Ramos (cell line): ENCODE measurements around the gene EYS.
"Not testable (repeated sequence)": the region's sequence is repeated elsewhere in the genome, so short reads cannot be mapped to it uniquely, and the experiment has no call there.

Experiments used
- in situ Hi-C: fragments of 300-500 bp; cut with MboI; formaldehyde crosslinking; loops from one replicate; pipeline ENCODE4 v1.14.3; 2022; ENCODE audit warnings: low sequenced_read_pairs; ENCODE audit not compliant: unreplicated experiment

The EYS gene

GRCh38 chr6:65483652-65484051 lies 223.4 kb downstream of the EYS start:
- in situ Hi-C loops = not testable (repeated sequence)

GRCh38 chr6:65469650-65470049 lies 237.4 kb downstream of the EYS start:
- in situ Hi-C loops = no loop called here

- in situ Hi-C loops = no loop called here
Observed at GRCh38 chr6:65468307-65468706, 238.7 kb downstream of the EYS start.

GRCh38 chr6:65461121-65461520 lies 245.9 kb downstream of the EYS start:
- in situ Hi-C loops = no loop called here

GRCh38 chr6:65452333-65452732 lies 254.7 kb downstream of the EYS start:
- in situ Hi-C loops = no loop called here

- in situ Hi-C loops = no loop called here
Observed at GRCh38 chr6:65450451-65450850, 256.6 kb downstream of the EYS start.

GRCh38 chr6:65449926-65450325 lies 257.1 kb downstream of the EYS start:
- in situ Hi-C loops = no loop called here

- in situ Hi-C loops = no loop called here
Observed at GRCh38 chr6:65448866-65449265, 258.2 kb downstream of the EYS start.

GRCh38 chr6:65436281-65436680 lies 270.7 kb downstream of the EYS start:
- in situ Hi-C loops = no loop called here

- in situ Hi-C loops = no loop called here
Observed at GRCh38 chr6:65416621-65417020, 290.4 kb downstream of the EYS start.

- in situ Hi-C loops = no loop called here
Observed at GRCh38 chr6:65410309-65410708, 296.7 kb downstream of the EYS start.

GRCh38 chr6:65402564-65402963 lies 304.5 kb downstream of the EYS start:
- in situ Hi-C loops = no loop called here

GRCh38 chr6:65399355-65400084 lies 307.5 kb downstream of the EYS start:
- in situ Hi-C loops = no loop called here

GRCh38 chr6:65398851-65399250 lies 308.2 kb downstream of the EYS start:
- in situ Hi-C loops = no loop called here

- in situ Hi-C loops = no loop called here
Observed at GRCh38 chr6:65350530-65350929, 356.5 kb downstream of the EYS start.

- in situ Hi-C loops = not testable (repeated sequence)
Observed at GRCh38 chr6:65302655-65303054, 404.4 kb downstream of the EYS start.

- in situ Hi-C loops = no loop called here
Observed at GRCh38 chr6:65299236-65299635, 407.8 kb downstream of the EYS start.

- in situ Hi-C loops = no loop called here
Observed at GRCh38 chr6:65295812-65296211, 411.2 kb downstream of the EYS start.

GRCh38 chr6:65289491-65289890 lies 417.5 kb downstream of the EYS start:
- in situ Hi-C loops = no loop called here

GRCh38 chr6:65285275-65285674 lies 421.8 kb downstream of the EYS start:
- in situ Hi-C loops = no loop called here

- in situ Hi-C loops = no loop called here
Observed at GRCh38 chr6:65280060-65280459, 427.0 kb downstream of the EYS start.

GRCh38 chr6:65262241-65262640 lies 444.8 kb downstream of the EYS start:
- in situ Hi-C loops = no loop called here
